Mucosa of descending colon (tissue), 3 donors: ENCODE data around the gene RFC2. TPM values are rescaled to one million over a fixed set of nuclear protein-coding genes. Genes with fewer than 3 reads are reported as not detected.
A peak's percentile ranks its signal among the peaks of the same experiment; 100 is the strongest.

Experiments
- ATAC-seq: fragments of 200-7000 bp; cut with Tn5 transposase; one replicate; pipeline ENCODE4 v1.9.1; 2020; ENCODE audit warnings: mild to moderate bottlenecking, moderate library complexity
- DNase-seq, 3 donors: peaks; one replicate each; pipeline ENCODE4 v3.0.0-alpha.2; 2020
- H3K36me3 ChIP-seq: fragments of 200-600 bp; one replicate; pipeline ENCODE4 v1.8.0; 2021; ENCODE audit warnings: low read depth, mild to moderate bottlenecking
- H3K4me1 ChIP-seq: fragments of 200-600 bp; one replicate; pipeline ENCODE4 v1.8.0; 2021; ENCODE audit warnings: low read depth, mild to moderate bottlenecking
- H3K4me3 ChIP-seq: fragments of 200-600 bp; one replicate; pipeline ENCODE4 v1.8.0; 2021; ENCODE audit warnings: mild to moderate bottlenecking
- H3K9me3 ChIP-seq: fragments of 200-600 bp; one replicate; pipeline ENCODE4 v1.8.0; 2021; ENCODE audit warnings: mild to moderate bottlenecking
- CTCF ChIP-seq: fragments of 200-600 bp; IDR thresholded peaks from one replicate; pipeline ENCODE4 v1.8.0; 2022; ENCODE audit warnings: antibody characterized with exemption, mild to moderate bottlenecking
- intact Hi-C, 2 donors: fragments of 100-400 bp; cut with DNase I in 1 of 2; cut with micrococcal nuclease in 1 of 2; formaldehyde crosslinking; loops; one replicate each; pipeline versions ENCODE4 v1.11.0 to v1.11.1; 2022; cut with DNase I, micrococcal nuclease
- total RNA-seq, 3 donors: library from RNA; stranded (reverse); fragmentation: NEBNext Ultra II Directional in 2 of 3; extraction: Animal tissue kit (Norgen Biotek cat#: 25700) in 2 of 3; gene quantifications; one replicate each; pipeline versions ENCODE4 v1.2.1 to v1.2.4, GENCODE V29; 2021 to 2023
- donor health status: DM: no; HTN: no; CAD: no; lungs with moderate emphysema.
- donor health status: DM: no; HTN: no; CAD: no.
- donor health status: DM: no; HTN: yes; CAD: no.

RFC2 gene
- total RNA-seq, 3 donors from 2014 or later: 14.8 to 23.7 (median 15.9) TPM

- Histone ChIP-seq H3K36me3 (no peaks in the 10 kb centered on the region), H3K4me3 (peak overlapping the region; percentile 24), H3K4me1 (no peaks in the 10 kb centered on the region), H3K9me3 (no peaks in the 10 kb centered on the region)
- DNase-seq (peak; percentile 80 to 85 (median 84)), ATAC-seq (peak; percentile 80)
- no peak for TF ChIP-seq CTCF
- intact Hi-C loops: no loop called here
Measured at GRCh38 chr7:74269757-74270277, 15.6 kb upstream of the RFC2 start.

GRCh38 chr7:74267756-74268565 is 13.8 kb upstream of the RFC2 start:
- TF ChIP-seq CTCF: no peak
- Histone ChIP-seq H3K9me3 (no peaks in the 10 kb centered on the region), H3K36me3 (no peaks in the 10 kb centered on the region), H3K4me1 (no peaks in the 10 kb centered on the region), H3K4me3 (no peak overlapping the region)
- intact Hi-C loops: no loop called here
- DNase-seq (no peak), ATAC-seq (no peak)

GRCh38 chr7:74266191-74266963 is 12.2 kb upstream of the RFC2 start:
- DNase-seq: no peak
- intact Hi-C loops: no loop called here
- Histone ChIP-seq H3K9me3 (no peaks in the 10 kb centered on the region), H3K36me3 (no peaks in the 10 kb centered on the region), H3K4me3 (no peak overlapping the region), H3K4me1 (no peaks in the 10 kb centered on the region)
- no peak for ATAC-seq
- TF ChIP-seq CTCF: no peak

- intact Hi-C loops: no loop called here
- peak; percentile 41 for ATAC-seq
- H3K4me1 ChIP-seq: no peaks in the 10 kb centered on the region
- H3K36me3 ChIP-seq: no peaks in the 10 kb centered on the region
- no peak for TF ChIP-seq CTCF
- no peaks in the 10 kb centered on the region for H3K9me3 ChIP-seq
- DNase-seq: no peak
- H3K4me3 ChIP-seq: no peak overlapping the region
Measured at GRCh38 chr7:74263399-74264120, 9.4 kb upstream of the RFC2 start.

GRCh38 chr7:74262639-74263398 is 8.6 kb upstream of the RFC2 start:
- ATAC-seq: no peak
- Histone ChIP-seq H3K9me3 (no peaks in the 10 kb centered on the region), H3K4me1 (no peaks in the 10 kb centered on the region), H3K36me3 (no peaks in the 10 kb centered on the region), H3K4me3 (no peak overlapping the region)
- intact Hi-C loops: no loop called here
- no peak for DNase-seq
- TF ChIP-seq CTCF: no peak
